DOHH2 (cell line): ENCODE measurements around the gene PPP6R3.

Source experiments
- H3F3A ChIP-seq: fragments of 200-600 bp; sonication (generic), shearing (Covaris generic); 2 replicates; pipeline ENCODE4 v1.6.0; 2016; ENCODE audit warnings: antibody characterized with exemption, mild to moderate bottlenecking; ENCODE audit not compliant: control insufficient read depth, insufficient read depth
- H3K27ac ChIP-seq: fragments of 200-600 bp; sonication (generic); 2 replicates; pipeline ENCODE4 v1.5.1; 2014; ENCODE audit warnings: low read depth, mild to moderate bottlenecking, low read length, moderate library complexity
- H3K27me3 ChIP-seq: fragments of 200-600 bp; sonication (generic); 2 replicates; pipeline ENCODE4 v1.6.1; 2014; ENCODE audit warnings: mild to moderate bottlenecking, low read length, mixed read lengths; ENCODE audit not compliant: control insufficient read depth
- H3K36me3 ChIP-seq: fragments of 200-600 bp; sonication (generic); 2 replicates; pipeline ENCODE4 v1.6.1; 2014; ENCODE audit warnings: mild to moderate bottlenecking, low read length, moderate library complexity, mixed read lengths; ENCODE audit not compliant: control insufficient read depth
- H3K4me1 ChIP-seq: fragments of 200-600 bp; sonication (generic); 2 replicates; pipeline ENCODE4 v1.6.1; 2014; ENCODE audit warnings: mild to moderate bottlenecking, low read length, mixed read lengths; ENCODE audit not compliant: control insufficient read depth
- H3K4me2 ChIP-seq: fragments of 200-600 bp; sonication (generic); 2 replicates; pipeline ENCODE4 v1.6.0; 2014; ENCODE audit warnings: mild to moderate bottlenecking, low read length, moderate library complexity
- H3K4me3 ChIP-seq: fragments of 200-600 bp; sonication (generic); 2 replicates; pipeline ENCODE4 v1.5.1; 2014; ENCODE audit warnings: mild to moderate bottlenecking, low read length, mixed read lengths
- H3K79me2 ChIP-seq: fragments of 200-600 bp; sonication (generic); 2 replicates; pipeline ENCODE4 v1.6.1; 2014; ENCODE audit warnings: mild to moderate bottlenecking, low read length, mixed read lengths; ENCODE audit not compliant: control insufficient read depth
- H3K9me2 ChIP-seq: fragments of 200-600 bp; sonication (generic); replicated peaks from 2 replicates; pipeline ENCODE4 v1.6.1; 2014; ENCODE audit warnings: mild to moderate bottlenecking, low read length, mixed read lengths; ENCODE audit not compliant: control insufficient read depth
- H3K9me3 ChIP-seq: fragments of 200-600 bp; sonication (generic); 2 replicates; pipeline ENCODE4 v1.6.1; 2014; ENCODE audit warnings: antibody characterized with exemption, low read length, mixed read lengths; ENCODE audit not compliant: control insufficient read depth, insufficient read depth
- H4K20me1 ChIP-seq: fragments of 200-600 bp; sonication (generic); 2 replicates; pipeline ENCODE4 v1.6.0; 2014; ENCODE audit warnings: low read depth, mild to moderate bottlenecking, antibody characterized with exemption, low read length, moderate library complexity; ENCODE audit not compliant: control insufficient read depth, insufficient read depth
- EZH2phosphoT487 ChIP-seq: fragments of 200-600 bp; sonication (generic); IDR thresholded peaks from 2 replicates; pipeline ENCODE4 v1.6.1; 2017; ENCODE audit warnings: borderline replicate concordance, mild to moderate bottlenecking, antibody characterized with exemption, low read length, moderate library complexity, mixed read lengths
- TF ChIP-seq, protein P1 (sequence below): fragments of 200-600 bp; sonication (generic); IDR thresholded peaks from one replicate; pipeline ENCODE4 v1.5.1; 2014; ENCODE audit warnings: antibody characterized with exemption, mild to moderate bottlenecking, low read depth, low read length; ENCODE audit not compliant: poor library complexity, severe bottlenecking

Gene PPP6R3

DNA sequence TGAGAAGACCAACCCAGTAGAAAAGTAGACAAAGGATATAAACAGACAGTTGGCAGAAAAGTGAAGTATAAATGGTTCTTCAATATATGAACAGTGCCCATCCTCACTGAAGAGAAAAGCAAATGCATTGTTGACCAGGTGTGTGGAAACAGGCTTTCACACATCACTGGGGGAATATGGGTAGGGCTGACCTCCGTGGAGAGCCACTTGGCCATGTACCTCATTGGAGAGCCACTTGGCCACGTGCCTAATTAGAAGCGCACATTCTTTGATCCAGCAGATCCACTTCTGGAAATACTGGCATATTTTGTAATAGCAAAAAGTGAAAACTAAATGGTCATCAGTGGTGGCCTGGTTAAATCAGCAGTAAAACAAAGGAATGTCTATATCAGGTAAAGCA lies 43.2 kb downstream of the PPP6R3 start:
- Histone ChIP-seq H4K20me1 (peaks cover 46% of the 10 kb centered on the region), H3K79me2 (peaks cover 100% of the 10 kb centered on the region), H3K4me2 (no peak overlapping the region), H3K36me3 (peaks cover 42% of the 10 kb centered on the region), H3K27me3 (no peaks in the 10 kb centered on the region), H3K4me1 (peaks cover 50% of the 10 kb centered on the region), H3K27ac (no peak overlapping the region), H3K4me3 (no peak overlapping the region), H3K9me2 (no peaks in the 10 kb centered on the region), H3K9me3 (no peaks in the 10 kb centered on the region), H3F3A (peaks cover 5% of the 10 kb centered on the region)
- TF ChIP-seq, protein P1, sequence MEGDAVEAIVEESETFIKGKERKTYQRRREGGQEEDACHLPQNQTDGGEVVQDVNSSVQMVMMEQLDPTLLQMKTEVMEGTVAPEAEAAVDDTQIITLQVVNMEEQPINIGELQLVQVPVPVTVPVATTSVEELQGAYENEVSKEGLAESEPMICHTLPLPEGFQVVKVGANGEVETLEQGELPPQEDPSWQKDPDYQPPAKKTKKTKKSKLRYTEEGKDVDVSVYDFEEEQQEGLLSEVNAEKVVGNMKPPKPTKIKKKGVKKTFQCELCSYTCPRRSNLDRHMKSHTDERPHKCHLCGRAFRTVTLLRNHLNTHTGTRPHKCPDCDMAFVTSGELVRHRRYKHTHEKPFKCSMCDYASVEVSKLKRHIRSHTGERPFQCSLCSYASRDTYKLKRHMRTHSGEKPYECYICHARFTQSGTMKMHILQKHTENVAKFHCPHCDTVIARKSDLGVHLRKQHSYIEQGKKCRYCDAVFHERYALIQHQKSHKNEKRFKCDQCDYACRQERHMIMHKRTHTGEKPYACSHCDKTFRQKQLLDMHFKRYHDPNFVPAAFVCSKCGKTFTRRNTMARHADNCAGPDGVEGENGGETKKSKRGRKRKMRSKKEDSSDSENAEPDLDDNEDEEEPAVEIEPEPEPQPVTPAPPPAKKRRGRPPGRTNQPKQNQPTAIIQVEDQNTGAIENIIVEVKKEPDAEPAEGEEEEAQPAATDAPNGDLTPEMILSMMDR: no peak
- TF ChIP-seq EZH2phosphoT487: no peak

DNA sequence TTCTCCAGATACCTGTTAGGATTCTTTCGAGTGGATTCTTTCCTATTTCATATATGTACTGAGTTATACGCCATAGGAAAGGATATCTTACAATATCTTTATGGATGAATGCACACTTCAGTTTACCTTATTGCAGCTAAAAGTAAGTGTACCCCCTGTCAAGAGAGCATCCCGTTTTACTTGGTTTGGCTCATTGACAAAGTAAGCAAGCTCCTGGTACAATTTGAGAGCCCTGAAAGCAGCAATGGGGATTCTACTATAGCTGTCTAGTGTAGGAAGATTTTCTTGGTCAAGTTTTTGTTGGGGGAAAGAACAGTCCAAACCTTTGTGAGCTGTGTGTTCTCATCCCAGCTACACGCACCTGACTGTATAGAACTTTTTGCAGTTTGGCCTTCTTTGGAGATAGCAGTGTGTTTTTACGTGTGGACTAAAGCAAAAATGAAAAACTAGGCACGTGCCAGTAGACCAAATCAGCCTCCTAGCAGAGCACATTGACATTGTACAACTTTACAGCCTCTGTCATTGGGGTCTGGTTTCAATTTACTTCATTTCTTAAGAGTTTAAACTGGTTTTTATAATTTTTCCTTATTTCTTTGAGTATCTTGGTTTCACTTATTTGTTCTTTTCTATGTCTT lies 44.0 kb downstream of the PPP6R3 start:
- Histone ChIP-seq H3K4me2 (no peak overlapping the region), H3K9me2 (no peaks in the 10 kb centered on the region), H4K20me1 (peaks cover 40% of the 10 kb centered on the region), H3K27me3 (no peaks in the 10 kb centered on the region), H3K4me1 (peaks cover 43% of the 10 kb centered on the region), H3F3A (peaks cover 5% of the 10 kb centered on the region), H3K9me3 (no peaks in the 10 kb centered on the region), H3K79me2 (peaks cover 100% of the 10 kb centered on the region), H3K4me3 (no peak overlapping the region), H3K27ac (no peak overlapping the region), H3K36me3 (peaks cover 42% of the 10 kb centered on the region)
- TF ChIP-seq EZH2phosphoT487: no peak
- TF ChIP-seq, protein P1: no peak

DNA sequence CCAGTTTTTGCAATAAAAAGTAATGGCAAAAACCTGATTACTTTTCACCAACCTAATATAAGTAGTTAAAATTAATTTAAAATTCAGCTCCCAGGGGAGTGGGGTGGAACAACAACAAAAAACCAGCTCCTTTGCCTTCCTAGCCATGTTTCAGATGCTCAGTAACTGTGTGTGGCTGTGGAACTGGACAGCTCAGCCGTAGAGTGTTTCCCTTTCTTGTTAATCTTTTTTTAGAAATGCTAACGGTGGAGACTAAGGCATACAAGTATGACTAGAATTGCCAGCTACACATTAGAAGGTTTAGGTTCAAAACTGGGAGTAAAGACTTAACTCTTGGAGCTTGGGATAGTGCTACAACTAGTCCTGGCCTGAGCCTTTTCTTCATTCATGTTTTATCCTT lies 45.0 kb downstream of the PPP6R3 start:
- Histone ChIP-seq H3K27me3 (no peaks in the 10 kb centered on the region), H3K4me1 (peaks cover 32% of the 10 kb centered on the region), H3K4me2 (no peak overlapping the region), H3K36me3 (peaks cover 46% of the 10 kb centered on the region), H3K79me2 (peaks cover 100% of the 10 kb centered on the region), H3K27ac (no peak overlapping the region), H4K20me1 (peaks cover 36% of the 10 kb centered on the region), H3F3A (peaks cover 5% of the 10 kb centered on the region), H3K9me3 (no peaks in the 10 kb centered on the region), H3K9me2 (no peaks in the 10 kb centered on the region), H3K4me3 (no peak overlapping the region)
- no peak for TF ChIP-seq EZH2phosphoT487
- TF ChIP-seq, protein P1: no peak
